HCEC 1CT (cell line): Measurements from ENCODE around the gene ADISSP.

Experiments used
- DNase-seq: peaks from one replicate; pipeline ENCODE4 v3.0.0-alpha.2; 2017

The ADISSP gene

GRCh38 chr20:3778976-3779375 lies 11.4 kb upstream of the ADISSP start:
- DNase-seq = no peak

GRCh38 chr20:3777716-3778629 lies 10.4 kb upstream of the ADISSP start:
- peak; percentile 34 for DNase-seq

GRCh38 chr20:3777381-3777715 lies 9.8 kb upstream of the ADISSP start:
- no peak for DNase-seq

DNA sequence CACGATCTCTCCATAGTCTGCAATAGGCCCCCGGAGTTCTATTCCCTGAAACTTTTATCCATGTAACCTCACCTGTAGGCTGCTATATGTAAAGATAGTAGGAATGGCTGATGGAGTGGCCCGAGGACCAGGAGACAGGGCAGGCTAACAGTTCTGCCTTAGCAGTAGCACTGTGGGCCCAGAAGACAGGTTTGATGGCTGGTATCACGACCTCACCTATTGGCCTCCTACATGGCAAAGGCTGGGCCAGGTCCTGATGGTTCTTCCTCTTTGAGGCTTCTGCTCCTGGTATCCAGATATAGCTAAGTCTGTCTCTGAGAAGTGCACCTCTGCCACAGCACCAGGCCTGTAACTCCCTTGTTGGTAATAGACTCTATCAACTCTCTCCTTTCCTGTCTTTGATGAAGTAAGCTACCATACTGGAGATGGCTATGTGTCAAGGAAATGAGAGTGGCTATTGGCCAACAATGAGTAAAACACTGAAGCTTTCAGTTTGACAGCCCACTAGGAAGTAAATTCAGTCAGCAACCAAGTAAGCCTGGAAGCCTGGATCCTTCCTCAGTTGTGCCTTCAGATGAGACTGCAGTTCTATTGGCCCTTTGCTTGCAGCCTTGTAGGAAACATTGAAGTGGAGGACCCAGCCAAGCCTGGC lies 8.0 kb upstream of the ADISSP start:
- DNase-seq = no peak

- no peak for DNase-seq
Measured at GRCh38 chr20:3771552-3772058, 4.1 kb upstream of the ADISSP start.

- DNase-seq = peak; percentile 81
Measured at GRCh38 chr20:3768342-3769130, 983 bp upstream of the ADISSP start.

- peak; percentile 20 for DNase-seq
Measured at GRCh38 chr20:3767110-3767426, 485 bp downstream of the ADISSP start.

GRCh38 chr20:3766422-3767109 lies 987 bp downstream of the ADISSP start:
- DNase-seq = no peak

- DNase-seq = no peak
Measured at GRCh38 chr20:3765171-3765882, 2.2 kb downstream of the ADISSP start.

DNA sequence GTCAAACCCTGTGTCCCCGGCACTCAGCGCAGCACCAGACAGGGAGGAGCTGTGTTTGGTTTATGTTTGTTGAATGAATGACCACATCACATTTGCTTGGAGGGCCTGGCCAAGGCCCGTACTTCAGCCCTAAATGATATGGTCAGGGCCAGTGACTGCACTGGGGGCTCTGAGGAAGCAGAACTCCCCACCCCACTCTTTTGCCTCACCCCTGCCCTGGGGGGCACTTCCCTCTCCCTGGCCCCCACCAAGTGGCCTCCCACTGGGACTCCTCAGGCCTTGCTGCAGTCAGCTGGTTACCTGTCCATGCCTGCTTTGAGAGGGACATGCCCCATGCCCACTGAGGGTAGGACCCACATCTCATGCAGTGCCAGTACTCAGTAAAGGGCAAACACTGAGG lies 2.9 kb downstream of the ADISSP start:
- no peak for DNase-seq

DNA sequence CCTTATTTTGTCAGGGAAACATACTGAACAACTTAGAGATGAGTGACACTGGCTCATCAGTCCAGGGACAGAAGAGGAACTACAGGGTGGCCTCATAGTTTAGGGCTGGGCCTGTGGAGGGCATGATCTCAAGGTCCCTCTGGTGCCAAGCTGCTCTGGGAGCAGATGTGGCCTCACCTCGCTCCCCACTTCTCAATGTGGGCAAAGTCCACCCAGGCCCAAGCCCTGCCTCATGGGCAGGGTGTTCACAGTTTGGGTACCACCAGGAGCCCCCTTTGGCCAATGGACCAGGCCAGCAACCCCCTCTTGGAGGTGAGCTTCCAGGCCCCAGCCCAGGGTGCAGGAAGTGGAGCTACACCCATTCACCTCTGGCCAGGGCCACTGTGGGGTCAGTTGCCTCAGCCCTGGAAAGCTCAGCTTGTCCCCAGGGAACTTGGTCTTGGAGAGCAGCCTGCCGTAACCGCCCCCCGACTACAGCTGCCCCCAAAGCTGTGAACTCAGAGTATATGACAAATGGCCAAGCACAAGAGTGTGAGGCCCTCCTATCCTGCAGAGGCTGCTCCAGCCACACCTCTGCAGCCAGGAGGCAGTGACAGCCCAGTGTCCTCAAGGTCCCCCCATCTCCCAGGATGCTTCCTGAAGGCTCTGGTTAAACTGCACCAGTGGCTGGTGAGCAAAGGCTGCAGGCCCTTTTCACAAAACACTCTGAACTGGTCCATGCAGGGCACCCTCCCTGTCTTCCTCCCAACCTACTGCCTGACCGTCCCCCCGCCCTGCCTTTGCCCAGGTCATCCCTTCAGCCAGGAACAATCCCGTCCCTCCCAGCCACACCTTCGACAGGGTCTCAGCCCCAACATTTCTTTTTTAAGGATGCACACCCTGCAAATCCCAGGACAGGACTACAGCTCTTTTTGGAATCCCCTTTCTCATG lies 3.6 kb downstream of the ADISSP start:
- DNase-seq = no peak

GRCh38 chr20:3760655-3761348 lies 6.8 kb downstream of the ADISSP start:
- DNase-seq = no peak

GRCh38 chr20:3759884-3760283 lies 7.7 kb downstream of the ADISSP start:
- no peak for DNase-seq

GRCh38 chr20:3759316-3759823 lies 8.2 kb downstream of the ADISSP start:
- no peak for DNase-seq

DNA sequence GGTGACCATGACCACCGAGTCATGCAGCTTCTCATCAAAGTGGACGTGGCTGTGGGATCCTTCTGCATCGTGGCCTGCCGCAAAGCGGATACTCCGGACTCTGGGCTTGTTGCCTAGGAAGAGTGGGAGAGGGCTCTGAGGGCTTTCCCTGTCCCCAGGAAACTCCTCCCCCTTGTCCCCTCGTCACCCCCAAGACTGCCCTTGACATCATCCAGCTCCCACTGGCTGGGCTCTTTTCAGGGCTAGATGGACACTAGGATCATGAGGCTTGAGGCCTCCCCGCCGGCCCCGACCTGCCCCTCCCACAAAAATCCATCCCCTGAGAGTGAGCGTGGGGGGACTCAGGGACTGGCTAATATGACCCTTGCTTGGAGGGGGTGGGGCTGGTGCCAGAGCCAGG lies 9.0 kb downstream of the ADISSP start:
- DNase-seq = no peak

- DNase-seq = no peak
Measured at GRCh38 chr20:3757268-3757667, 10.3 kb downstream of the ADISSP start.

DNA sequence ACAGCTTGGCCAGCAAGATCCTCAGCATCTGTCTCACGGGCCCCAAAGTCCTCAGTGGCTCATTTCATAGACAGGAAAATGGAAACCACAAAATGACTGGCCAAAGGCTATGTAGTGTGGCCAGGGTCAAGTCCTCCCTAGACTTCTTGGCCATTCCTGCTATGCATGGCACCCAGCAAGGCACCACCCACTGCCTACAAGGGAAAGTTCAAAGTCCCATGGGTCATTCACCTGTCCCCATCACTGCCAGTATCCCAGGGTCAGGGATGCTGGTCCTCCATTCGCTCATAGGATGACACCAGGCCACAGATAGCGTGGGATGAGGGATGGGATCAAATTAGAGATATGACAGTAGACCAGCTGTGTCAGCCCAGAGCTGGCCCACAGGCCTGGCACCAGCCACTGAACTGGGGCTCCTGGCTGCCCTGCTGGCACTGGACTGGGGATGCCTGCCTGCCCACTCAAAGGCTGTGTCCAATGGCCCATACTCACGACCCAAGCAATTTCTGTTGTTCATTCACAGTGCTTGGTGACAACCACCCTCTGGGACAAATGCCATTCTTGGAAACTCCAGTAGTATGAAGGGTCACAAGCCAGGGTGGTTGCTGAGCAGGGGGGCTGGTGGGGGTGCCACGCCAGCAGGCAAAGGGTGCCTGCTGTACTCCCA lies 11.6 kb downstream of the ADISSP start:
- DNase-seq = no peak

DNA sequence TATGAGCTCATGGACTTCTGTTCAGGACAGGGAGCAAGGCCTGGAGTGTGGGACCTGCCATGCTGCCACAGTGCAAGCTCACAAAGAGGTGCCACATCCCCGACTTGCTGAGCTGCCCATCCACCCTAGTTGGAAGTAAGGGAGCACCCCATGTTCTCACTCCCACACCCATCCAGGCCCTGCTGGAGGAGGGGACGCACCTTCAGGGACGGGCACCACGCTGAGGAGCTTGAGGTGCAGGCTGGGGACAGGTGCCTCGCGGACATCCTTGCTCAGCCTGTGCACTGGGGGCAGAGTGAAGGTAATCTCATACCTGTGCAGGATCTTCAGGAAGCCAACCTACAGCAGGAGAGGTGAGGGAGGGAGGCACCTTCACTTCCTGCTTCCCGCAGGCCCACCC lies 12.3 kb downstream of the ADISSP start:
- DNase-seq = no peak

DNA sequence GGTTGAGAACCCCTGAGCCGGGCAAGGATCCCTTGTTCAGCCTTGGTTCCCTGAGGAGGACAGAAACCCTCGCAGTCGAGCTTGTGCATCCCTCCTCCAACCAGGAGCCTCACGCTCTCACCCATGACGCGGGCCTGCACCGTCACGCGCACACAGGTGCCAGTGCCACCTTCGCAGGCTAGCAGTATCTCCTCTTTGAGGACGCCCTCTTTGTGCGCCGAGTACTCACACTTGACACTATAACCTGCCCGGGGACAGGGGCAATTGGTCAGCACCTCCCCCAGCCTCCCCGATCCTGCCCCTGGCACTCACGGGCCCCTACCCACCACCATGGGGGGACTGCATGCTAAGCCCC lies 13.3 kb downstream of the ADISSP start:
- no peak for DNase-seq
